Eye (tissue), 1 donor: ENCODE data around the gene GAB1.
A peak's percentile ranks its signal among the peaks of the same experiment; 100 is the strongest.

Experiments
- DNase-seq: peaks from one replicate; pipeline ENCODE4 v3.0.0-alpha.2; 2015

The GAB1 gene

DNA sequence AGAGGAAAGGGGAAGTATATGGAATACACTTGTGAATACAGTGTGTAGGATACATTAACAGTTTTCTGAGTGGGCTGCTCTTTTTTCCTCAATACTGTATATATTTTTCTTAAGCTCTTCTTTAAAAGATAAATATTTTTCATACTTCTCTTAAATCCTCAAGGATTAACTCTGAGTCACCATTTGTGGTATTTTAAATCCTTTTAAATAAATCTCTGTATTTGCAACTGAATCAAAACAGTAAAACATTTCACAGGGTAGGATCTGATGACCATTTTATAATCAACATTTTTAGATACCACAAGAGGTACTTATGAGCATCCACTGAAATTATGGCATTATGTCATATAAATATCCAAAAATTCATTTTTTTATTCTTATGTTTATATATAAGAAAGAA is 87.6 kb downstream of the GAB1 start:
- no peak for DNase-seq

DNA sequence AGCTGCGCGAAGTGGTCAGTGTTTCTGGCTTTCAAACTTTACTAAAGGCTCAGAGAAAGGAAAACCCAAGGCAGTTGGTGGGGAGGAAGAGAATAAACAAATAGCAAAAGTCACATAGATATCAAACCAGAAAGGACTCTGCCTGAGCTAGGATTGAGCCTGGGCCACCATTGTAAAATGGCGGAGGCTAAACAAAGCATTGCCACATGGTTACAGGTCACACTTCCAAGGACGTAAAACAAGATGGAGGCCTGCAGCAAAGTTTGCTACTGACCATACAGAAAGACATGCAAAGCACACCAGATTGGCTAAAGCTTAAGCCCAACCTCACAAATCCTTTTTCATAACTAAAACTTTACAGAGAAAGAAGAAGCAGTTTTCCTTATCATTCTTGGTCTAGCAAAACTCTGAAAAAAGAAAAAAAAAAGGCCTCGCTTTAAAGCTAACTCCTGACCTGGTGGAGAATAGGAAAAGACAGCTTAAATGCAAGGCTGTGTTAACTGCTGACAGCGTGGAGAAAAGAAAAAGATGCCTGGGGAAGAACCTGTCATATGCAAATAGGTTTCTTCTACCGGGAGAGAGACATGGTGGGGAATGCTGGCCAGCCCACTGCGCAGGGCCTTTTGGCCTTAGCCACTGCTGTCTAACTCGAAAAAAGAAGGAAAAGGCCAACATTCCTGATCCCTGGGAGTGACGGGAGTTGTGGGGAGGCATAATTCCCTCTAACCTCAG is 95.0 kb downstream of the GAB1 start:
- no peak for DNase-seq

DNA sequence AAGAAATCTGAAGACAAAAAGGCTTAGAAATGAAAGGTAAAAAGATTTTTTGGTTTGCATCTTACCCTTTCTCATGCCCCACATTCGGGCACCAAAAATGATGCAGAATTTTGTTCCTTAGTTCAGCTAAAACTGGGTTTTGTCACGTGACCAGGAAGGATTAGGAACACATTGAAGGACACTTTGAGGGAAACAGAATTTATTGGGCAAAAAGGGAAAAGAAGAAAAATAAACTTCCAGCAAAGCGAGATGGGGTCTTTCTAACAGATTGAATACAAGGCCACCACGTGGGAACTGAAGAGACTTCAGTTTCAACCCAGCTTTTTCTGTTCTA is 95.5 kb downstream of the GAB1 start:
- DNase-seq: no peak

DNA sequence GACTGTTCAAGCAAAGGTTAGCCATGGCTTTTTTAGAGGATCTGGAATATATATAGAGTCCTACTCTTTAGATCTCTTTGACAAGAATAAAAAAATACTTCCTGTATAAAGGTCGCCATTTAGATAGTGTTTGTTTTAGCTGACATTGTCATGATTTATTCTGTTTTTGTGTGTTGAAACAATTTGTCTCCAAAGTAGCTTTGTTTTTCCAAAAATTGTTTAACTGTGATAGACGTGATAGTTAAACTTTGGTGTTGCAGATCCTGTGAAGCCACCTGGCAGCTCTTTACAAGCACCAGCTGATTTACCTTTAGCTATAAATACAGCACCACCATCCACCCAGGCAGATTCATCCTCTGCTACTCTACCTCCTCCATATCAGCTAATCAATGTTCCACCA is 96.6 kb downstream of the GAB1 start:
- no peak for DNase-seq

DNA sequence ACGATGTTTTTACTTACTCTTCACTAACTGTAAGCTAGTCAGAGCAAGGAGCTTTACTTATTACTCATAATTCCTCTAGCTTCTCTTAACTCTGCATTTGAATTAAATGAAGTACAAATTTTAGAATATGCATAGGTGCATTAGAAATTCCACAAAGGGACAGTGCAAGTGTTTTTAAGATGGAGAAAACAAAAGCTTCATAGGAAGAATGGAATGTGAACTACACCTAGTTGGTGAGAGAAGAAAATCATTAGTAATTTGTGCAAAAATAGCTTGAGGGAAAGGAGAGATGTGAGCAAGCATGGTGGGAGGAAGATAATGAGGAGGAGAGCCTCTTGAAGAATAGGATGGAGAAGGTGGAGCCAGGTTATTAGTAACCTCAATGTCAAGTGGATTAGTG is 99.3 kb downstream of the GAB1 start:
- no peak for DNase-seq

DNA sequence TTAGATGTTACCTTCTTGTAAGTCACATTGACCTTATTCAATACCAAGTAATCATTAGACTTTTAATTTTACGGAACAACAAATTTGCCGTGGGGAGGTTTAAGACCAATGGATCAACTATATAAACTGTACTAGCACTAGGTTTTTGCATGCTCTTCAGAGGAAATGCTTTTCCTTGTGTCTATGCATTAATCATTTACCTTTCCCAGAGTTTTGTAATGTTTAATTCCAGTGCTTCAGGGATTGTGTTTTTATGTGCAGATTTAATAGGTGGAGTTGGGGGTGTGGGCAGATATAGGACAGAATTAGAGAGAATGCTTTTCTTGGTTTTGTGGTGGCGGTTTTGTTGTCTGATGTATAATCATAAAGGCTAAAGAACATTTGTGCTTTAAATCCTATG is 100.8 kb downstream of the GAB1 start:
- DNase-seq: no peak

DNA sequence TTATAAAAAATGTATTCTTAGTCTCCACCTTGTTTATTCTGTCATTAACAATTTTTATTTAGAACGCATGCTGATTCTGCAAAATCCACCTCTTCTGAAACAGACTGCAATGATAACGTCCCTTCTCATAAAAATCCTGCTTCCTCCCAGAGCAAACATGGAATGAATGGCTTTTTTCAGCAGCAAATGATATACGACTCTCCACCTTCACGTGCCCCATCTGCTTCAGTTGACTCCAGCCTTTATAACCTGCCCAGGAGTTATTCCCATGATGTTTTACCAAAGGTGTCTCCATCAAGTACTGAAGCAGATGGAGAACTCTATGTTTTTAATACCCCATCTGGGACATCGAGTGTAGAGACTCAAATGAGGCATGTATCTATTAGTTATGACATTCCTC is 101.3 kb downstream of the GAB1 start:
- no peak for DNase-seq

DNA sequence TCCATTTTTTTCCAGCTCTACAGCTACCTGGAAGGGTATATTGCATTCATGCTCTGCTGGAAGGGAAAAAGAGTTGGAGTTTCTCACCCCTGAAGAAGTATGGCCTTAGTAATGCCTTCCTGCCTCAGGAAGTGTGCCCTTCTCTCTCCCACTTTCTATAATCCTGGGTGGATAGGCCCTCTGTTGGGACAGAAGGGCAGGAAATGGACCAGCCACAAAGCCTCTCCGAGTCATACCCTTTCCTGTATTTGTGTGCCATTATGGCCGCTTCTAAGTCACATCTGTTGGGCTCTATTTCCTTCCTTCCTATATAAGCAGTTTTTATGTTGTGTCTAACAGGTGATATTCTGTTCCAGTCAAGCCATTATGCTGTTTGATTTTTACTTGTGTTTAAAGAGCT is 102.0 kb downstream of the GAB1 start:
- DNase-seq: no peak

DNA sequence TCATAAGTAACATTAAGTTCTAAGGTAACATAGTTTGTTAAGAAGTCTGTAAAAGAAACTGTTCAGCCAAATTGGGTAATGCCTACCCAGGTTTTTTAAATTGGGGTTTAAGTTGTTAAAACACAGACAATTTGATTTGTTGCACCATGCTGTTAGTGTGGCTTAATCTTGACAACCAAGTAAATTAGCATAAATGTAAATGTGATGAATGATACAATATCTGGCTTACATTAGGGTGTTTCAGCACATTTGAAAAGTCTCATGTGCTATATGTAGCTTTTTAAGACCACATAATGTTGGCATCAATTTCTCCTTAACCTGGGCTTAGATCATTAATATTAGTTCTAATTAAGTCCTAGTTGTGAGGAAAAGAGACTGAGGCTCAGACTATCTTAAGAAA is 104.4 kb downstream of the GAB1 start:
- no peak for DNase-seq

DNA sequence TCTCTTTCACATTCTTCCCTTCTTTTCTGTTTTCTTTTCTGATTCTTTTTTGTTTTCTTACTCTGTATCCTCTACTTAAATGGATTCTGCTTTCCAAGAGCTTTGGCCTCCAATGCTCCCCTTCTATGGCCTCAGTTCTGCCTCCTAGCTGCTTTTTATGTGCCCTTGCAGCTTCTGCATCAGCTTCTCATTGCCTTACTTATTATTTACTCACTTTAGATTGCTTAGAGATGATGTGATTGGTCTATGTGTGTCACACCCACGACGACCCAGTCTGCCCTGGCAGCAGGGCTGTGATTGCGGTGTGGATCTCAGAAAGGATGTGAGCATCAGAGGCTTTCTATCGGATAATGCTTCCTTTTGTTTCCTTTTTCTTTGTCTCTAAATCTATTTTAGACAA is 105.0 kb downstream of the GAB1 start:
- no peak for DNase-seq

DNA sequence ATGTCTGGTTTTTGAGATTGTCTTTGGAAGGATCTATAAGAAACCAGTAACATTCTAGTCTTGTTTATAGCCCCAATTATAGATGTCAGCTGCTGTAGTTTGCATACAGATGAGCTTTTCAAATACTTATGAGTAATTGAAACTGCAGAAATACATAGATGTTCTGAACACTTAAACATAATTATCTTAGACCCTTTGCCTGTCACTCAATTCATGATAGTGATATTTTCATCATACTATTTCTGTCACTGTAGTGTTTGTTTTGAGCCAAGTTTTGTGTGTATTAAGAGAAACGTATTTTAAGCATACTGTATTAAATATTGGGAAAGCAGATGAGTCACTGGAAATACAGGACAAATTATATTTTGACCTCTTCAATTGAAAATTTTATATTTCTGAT is 107.1 kb downstream of the GAB1 start:
- DNase-seq: no peak

DNA sequence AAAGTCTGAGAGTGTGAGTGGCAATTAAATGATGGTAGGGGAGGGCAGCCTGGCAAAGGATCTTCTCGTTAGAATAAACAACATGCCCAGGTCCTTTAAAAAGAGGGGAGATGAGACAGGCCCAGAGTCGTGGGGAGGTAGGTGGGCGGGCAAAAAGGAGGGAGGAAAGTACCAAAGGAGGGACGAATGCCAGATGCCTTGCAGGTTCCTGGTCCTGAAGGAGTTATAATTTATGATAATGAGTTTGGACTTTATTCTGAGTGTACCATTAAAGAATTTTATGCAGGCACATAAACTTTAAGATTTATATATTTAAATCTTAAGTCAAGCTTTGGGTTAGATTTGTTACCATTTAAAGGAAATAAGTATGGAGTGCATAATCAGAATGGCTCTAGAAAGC is 114.5 kb downstream of the GAB1 start:
- DNase-seq: no peak

DNA sequence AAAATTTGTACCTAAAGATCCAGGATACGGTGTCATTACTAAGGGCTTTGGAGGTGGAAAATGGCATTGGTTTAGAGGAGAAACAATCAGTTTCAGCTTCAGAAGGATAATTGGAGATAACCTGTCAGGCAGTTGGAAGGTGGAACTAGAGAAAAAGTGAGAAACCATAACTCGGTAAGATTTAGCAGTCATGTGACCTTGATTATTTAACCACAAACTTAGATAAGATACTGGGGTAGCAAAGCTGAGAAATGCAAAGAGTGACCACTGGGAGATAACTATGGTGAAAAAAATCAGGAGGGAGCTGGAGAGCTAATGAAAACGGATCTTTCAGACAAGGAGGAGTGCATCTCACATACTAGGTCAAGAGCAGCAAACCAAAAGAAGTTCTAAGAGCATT is 118.5 kb downstream of the GAB1 start:
- DNase-seq: no peak

DNA sequence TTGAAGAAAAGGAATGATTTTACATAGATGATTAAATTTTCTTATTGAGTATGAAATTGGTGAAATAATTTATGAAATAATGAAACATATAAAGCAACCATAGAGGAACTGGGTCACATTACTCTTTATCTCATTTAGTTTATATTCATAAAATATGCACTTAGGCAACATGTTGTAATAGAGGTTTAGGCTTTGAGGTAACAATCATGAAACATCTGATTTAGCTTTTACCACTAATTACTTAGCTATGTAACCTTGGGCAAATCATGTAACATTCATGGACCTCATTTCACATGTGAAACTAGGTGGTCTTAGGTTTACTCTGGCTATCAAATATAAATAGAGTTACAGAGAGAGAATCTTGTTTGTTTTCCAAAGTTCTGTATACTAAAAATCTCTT is 122.3 kb downstream of the GAB1 start:
- no peak for DNase-seq

DNA sequence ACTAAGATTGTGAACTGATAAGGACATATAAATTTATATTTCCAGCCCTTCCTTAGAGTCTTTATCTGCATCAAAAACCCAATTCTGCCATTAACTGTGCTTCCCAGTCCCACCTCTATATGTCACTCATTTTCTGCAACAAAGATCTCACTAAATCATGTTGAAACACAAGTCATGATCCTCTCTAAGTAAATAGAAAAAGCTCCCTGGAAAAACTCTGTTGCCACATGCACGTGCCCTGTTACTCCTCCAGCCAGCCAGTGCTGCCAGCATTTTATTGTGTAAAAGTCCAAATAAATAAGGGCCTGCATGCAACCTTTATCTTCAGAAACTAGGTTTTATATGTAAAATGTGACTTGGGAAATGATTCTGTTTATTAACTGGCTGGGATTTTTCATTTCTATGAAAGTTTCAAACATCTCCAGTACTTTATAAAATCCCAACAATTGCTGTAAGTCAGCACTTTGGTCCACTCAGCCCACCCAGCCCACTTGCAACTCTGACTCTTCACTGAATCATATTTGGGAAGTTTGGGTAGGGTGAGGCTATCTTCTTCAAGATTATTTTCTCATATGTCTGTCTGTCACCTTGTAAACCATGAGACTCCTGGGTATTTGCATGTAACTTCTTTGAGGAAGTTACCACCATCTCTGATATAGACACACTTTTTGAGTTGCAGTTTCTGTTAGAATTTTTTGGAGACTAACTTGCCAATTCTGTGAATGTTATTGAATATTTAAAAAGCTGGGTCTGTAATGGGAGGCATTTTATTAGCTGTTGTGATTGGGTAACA is 136.9 kb downstream of the GAB1 start:
- no peak for DNase-seq

DNA sequence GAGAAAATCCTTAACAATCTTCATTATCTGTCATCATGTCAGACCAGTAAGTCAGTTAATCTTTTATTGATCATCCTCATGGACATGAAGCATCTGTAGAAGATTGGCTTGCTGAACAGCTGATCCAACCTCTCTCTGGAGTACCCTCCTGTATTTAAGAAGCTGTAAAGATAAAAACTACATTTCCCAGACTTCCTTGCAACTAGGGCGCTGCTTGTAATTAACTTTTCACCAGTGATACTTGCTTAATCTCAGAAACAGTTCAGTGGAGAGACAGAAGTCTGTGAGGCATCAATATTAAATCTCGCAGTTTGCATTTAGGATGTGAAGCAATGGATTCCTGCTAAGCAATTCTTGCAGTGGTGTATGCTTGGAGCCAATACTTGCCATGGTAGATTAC is 140.8 kb downstream of the GAB1 start:
- DNase-seq: no peak

DNA sequence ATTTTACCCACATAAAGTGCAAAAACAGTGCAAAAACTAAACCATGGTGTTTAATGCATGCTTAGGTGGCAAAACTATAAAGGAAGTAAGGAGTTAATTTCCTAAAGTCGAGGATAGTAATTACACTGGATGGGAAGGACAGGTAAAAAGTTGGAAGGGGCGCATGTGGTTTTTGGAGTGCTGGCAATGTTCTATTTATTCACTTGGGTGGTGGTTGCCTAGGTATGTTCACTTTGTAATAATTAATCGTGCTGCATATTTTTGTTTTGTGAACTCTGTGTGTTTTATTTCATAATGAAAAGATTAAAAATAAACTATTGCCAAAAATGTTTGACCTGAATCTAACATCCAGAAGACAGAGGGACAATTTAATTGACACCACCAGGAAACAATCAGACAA is 144.7 kb downstream of the GAB1 start:
- DNase-seq: no peak

DNA sequence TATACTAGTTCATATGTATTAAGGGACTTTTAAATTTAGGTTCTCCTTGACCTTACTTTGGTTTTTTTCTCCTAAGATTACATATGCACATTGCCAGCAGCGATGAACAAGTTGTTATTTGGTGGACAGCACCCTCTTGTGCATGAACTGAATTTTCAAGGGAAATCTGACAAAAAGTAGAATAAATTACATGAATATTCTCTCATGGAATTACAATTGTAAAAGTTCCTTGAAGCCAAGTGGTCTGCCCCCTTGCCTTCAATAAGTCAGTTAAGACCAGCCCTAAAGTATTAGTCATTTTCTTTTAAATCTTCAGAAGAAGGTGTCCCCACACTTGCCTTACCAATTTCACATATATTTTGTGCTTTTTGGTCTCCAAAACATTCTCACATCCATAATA is 146.2 kb downstream of the GAB1 start:
- DNase-seq: peak; percentile 71

DNA sequence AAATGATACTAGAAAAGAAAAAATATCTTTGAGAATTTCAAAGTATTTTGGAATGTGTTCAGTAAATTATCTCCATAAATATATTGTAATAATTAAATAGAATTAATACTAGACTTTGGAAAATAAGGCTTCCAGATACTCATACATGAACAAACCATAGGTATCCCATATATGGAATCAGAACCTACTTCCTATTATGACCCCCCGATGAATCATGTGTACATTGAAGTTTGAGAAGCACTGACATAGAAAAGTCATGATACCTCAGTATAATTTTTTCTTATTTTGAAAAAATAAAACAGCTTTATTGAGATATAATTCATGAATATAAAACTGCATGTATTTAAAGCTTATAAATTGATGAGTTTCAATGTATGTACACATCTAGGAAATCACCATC is 149.6 kb downstream of the GAB1 start:
- no peak for DNase-seq

DNA sequence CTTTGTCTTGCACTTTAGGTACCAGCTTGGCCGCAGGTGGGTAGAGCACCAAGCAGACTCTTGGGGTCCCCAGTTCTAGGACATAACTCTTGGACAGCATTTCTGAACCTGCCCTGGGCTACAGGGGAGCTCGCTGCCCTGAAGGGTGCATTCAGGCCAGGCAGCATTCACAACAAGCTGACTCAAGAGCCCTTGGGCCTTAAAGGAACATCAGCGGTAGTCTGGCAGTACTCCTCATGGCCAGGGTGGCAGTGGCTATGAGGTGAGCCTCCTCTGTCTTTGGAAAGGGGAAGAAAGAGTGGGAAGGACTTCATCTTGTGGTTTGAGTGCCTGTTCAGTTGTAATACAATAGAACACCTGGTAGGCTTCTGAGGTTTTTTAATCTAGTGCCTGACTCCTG is 152.0 kb downstream of the GAB1 start:
- no peak for DNase-seq

DNA sequence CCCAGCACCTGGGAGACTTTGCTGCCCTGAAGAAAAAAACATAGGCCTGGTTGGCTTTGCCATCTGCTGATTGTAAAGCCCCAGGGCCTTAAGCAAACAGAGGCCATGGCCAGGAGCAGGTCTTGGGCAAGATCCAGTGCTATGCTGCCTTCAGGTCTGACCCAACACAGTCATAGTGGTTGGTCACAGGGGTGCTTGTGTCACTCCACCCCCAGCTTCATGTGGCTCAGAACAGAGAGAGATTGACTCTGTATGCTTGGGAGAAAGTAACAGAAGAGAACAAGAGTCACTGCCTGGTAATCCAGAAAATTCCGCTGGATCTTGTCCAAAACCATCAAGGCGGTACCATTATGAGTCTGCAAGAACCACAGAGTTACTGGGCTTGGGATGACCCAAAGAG is 152.4 kb downstream of the GAB1 start:
- DNase-seq: no peak

DNA sequence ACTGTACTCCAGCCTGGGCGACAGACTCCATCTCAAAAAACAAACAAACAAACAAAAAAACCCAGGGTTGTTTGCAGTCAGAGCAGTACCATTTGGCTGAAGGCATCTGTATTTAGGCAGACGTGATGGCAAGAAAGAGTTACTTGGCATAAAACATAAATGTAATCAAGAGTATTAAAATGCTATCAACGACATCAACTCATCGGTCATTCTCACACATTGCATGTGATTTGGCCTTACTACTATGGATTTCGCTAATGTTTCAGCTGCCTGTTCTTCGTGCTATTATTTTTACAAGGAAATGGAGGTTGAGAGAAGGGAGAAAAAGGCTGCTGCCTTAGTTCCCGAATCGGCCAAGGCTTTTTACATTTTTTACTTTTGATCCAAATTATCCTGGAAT is 161.3 kb downstream of the GAB1 start:
- DNase-seq: no peak

DNA sequence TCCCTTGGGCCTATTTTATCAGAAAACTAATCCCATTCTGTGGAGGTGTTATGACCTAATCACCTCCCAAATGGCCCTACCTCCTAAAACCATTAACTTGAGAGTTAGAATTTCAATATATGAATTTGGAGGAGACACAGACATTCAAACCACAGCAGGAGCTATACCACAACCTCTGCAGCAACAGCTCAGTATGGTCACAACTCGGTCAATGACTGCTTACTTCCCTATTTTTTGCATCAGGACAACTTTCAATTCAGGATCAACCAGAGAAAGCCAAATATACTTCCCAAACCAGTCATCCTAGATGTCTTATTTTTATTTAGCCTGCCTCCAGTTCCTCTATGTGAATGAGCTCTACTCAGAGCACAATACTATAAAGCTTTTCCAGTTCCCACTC is 165.6 kb downstream of the GAB1 start:
- DNase-seq: no peak

DNA sequence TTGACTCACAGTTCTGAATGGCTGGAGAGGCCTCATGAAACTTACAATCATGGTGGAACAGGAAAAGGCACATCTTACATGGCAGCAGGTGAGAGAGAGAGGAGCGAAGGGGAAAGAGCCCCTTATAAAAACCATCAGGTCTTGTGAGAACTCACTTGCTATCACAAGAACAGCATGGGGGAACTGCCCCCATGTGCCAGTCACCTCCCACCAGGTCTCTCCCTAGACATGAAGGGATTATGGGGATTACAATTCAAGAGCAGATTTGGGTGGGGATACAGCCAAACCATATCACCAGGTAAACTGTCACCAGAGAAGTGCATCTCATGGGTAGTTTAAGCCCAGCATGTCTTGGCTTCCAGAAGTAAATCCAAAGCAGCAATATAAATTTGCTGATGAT is 169.4 kb downstream of the GAB1 start:
- no peak for DNase-seq

DNA sequence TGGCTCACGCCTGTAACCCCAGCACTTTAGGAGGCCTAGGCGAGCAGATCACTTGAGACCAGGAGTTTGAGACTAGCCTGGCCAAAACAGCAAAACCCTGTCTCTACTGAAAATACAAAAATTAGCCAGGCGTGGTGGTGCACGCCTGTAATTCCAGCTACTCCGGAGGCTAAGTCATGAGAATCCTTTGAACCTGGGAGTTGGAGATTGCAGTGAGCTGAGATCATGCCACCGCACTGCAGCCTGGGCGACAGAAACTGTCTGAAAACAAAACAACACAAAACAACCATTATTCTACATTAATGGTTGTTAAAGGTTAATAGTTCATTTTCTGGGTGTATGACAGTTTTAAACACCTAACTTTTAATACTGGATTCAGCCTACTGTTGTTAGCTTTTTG is 175.2 kb downstream of the GAB1 start:
- DNase-seq: no peak
